Thyroid gland (tissue), 4 donors: ENCODE results near the gene GPHA2. TPM values are rescaled to one million over a fixed set of nuclear protein-coding genes. Genes with fewer than 3 reads are reported as not detected.

Source experiments
- DNase-seq, 2 donors: peaks; one replicate each; pipeline ENCODE4 v3.0.0-alpha.2; 2019
- H3K27ac ChIP-seq, 3 donors: fragments of 200-600 bp; sonication (generic); 1 replicate in 2 of 3; 2 replicates in 1 of 3; pipeline ENCODE4 v1.5.1; 2016 to 2019; ENCODE audit warnings: mild to moderate bottlenecking in 1 of 3, moderate library complexity in 1 of 3
- H3K27me3 ChIP-seq: fragments of 200-600 bp; sonication (generic); one replicate; pipeline ENCODE4 v1.5.1; 2019
- H3K36me3 ChIP-seq, 2 donors: fragments of 200-600 bp; sonication (generic); one replicate each; pipeline ENCODE4 v1.5.1; 2016 to 2019
- H3K4me1 ChIP-seq, 2 donors: fragments of 200-600 bp; sonication (generic); one replicate each; pipeline ENCODE4 v1.5.1; 2017 to 2019
- H3K4me3 ChIP-seq, 3 donors: fragments of 200-600 bp; sonication (generic); replicated peaks in 1 of 3; 1 replicate in 2 of 3; 2 replicates in 1 of 3; pipeline ENCODE4 v1.5.1; 2016; ENCODE audit warnings: mild to moderate bottlenecking in 1 of 3
- H3K9me3 ChIP-seq: fragments of 200-600 bp; sonication (generic); one replicate; pipeline ENCODE4 v1.5.1; 2017
- POLR2A ChIP-seq, 2 donors: fragments of 450-650 bp; IDR thresholded peaks; one replicate each; pipeline ENCODE4 v1.6.1; 2017; ENCODE audit warnings: antibody characterized with exemption in 2 of 2, mild to moderate bottlenecking in 2 of 2, moderate library complexity in 1 of 2
- WGBS, 2 donors: methylation state at CpG; one replicate each; pipeline ENCODE4 v1.1.5; 2017; 5-methylcytosine and 5-hydroxymethylcytosine counted together
- intact Hi-C: fragments of 100-400 bp; cut with DNase I; formaldehyde crosslinking; loops from one replicate; pipeline ENCODE4 v1.15.1; 2023
- total RNA-seq, 4 donors: library from RNA; depleted of rRNA; stranded (reverse); fragments of >200 nt; gene quantifications; one replicate each; pipeline ENCODE4 v1.2.3, GENCODE V29; 2016
- TF ChIP-seq, protein P1 (sequence below), 6 experiments: fragments of 200-600 bp in 3 of 6; fragments of 450-650 bp in 3 of 6; sonication (generic) in 3 of 6; IDR thresholded peaks; one replicate each; pipeline ENCODE4 v1.5.1; 2016 to 2019; ENCODE audit warnings: antibody characterized with exemption in 6 of 6, mild to moderate bottlenecking in 2 of 6, inconsistent platforms in 1 of 6, moderate library complexity in 1 of 6

The GPHA2 gene
- total RNA-seq, 4 donors from 2014 or later: 0.94 TPM; not detected in 3

DNA sequence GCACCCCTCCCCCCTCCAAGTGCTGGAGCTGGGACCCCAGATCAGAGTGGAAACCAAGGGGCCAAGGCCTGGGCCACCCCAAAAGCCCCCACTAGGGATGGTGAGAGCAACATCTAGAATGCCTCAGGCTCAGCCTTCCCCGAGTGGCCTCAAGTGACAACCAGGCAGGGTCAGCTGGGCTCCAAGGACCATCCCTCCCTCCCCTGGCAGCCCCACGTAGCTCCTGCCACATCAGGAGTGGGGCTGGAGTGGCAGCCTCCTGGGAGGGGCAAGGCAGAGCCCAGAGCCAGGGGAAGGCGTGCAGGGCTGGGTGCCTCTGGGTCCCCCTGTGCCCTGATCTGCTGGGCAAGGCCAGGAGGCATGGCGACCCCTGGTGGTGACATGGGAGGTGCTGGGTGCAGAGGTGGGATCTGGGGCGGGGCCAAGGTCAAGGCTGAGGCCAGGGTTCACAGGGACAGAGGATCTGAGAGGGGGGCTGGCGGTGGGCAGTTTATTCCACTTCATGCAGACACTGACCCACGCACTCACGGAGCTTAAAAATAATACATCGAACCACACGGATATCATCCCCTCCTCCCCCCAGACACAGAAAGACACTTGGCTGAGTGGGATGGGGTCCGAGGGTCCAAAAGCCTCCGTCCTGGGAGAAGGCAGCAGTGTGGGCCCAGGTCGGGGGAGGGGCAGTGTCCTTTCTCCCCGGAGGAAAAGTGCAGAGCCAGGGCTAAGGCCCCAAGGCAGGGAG lies 41.5 kb downstream of the GPHA2 start:
- intact Hi-C loops: loop anchor here (2.0 to 10.0 kb wide), 2 partner anchors 47 to 109 kb away; no protein-coding TSS in a partner anchor
- no peak overlapping the region for H3K4me3 ChIP-seq
- peaks cover 9 to 21% of the 10 kb centered on the region in 2 donors for H3K36me3 ChIP-seq
- WGBS, 2 donors: 30 to 36% methylated on average over 9 to 14 of the region's 14 CpGs
- TF ChIP-seq, protein P1, sequence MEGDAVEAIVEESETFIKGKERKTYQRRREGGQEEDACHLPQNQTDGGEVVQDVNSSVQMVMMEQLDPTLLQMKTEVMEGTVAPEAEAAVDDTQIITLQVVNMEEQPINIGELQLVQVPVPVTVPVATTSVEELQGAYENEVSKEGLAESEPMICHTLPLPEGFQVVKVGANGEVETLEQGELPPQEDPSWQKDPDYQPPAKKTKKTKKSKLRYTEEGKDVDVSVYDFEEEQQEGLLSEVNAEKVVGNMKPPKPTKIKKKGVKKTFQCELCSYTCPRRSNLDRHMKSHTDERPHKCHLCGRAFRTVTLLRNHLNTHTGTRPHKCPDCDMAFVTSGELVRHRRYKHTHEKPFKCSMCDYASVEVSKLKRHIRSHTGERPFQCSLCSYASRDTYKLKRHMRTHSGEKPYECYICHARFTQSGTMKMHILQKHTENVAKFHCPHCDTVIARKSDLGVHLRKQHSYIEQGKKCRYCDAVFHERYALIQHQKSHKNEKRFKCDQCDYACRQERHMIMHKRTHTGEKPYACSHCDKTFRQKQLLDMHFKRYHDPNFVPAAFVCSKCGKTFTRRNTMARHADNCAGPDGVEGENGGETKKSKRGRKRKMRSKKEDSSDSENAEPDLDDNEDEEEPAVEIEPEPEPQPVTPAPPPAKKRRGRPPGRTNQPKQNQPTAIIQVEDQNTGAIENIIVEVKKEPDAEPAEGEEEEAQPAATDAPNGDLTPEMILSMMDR (IDR thresholded peaks at IDR 0.05): peak; percentile 61 to 91 (median 87)
- no peak for TF ChIP-seq POLR2A (IDR thresholded peaks at IDR 0.05)
- no peaks in the 10 kb centered on the region for H3K9me3 ChIP-seq
- no peak overlapping the region for H3K27ac ChIP-seq
- H3K4me1 ChIP-seq: peaks cover 0 to 3% of the 10 kb centered on the region in 2 donors
- peak; percentile 89 for DNase-seq
- no peaks in the 10 kb centered on the region for H3K27me3 ChIP-seq

DNA sequence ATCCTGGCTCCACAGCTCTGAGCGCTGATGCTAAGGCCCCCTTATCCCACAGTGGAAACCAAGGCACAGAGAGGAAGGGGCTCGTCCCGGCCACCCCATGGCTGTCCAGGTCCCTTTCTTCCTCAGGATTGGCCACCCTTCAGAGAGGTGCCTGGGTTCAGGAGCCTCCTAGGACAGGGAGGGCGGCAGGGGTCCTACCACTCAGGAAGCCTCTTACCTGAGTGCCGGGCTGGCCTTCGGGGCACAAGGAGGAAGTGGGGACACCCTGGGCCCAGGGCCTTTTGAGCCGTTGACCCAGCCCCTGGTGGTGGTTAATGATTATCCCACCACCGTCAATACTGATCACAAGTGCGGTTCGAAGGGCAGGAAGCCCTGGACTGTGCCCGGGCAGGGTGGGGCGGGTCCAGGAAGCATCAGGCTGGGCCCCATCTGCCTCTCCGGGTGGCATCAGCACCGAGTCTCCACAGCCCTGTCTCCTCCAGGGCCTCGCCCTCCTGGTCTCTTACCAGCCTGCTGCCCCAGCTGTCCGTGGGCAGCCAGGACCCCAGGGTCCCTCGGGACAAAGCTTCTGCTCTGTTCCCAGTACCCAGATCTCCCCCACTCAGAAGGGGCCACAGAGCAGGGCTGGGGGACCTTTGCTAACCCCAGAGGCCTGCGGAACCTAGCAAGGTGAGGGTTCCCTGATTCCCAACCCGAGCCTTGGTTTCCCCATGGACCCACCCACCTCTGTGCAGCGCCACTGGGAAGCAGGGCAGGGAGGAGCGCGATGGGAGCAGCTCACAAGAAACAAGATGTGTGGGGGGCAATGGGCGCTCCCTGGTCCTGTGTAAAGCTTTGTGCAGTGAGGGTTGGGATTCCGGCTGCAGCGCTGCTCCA lies 42.3 kb downstream of the GPHA2 start:
- Histone ChIP-seq H3K4me3 (no peak overlapping the region), H3K9me3 (no peaks in the 10 kb centered on the region), H3K27me3 (no peaks in the 10 kb centered on the region), H3K27ac (no peak overlapping the region), H3K4me1 (peaks cover 0 to 10% of the 10 kb centered on the region in 2 donors), H3K36me3 (peaks cover 8 to 17% of the 10 kb centered on the region in 2 donors)
- DNase-seq: no peak
- WGBS, 2 donors: 76 to 81% methylated on average over 16 to 21 of the region's 25 CpGs
- intact Hi-C loops: loop anchor here (2.0 to 10.0 kb wide), 2 partner anchors 47 to 109 kb away; no protein-coding TSS in a partner anchor
- TF ChIP-seq POLR2A (IDR thresholded peaks at IDR 0.05): no peak
- TF ChIP-seq, protein P1 (IDR thresholded peaks at IDR 0.05): no peak

- intact Hi-C loops: loop anchor here (10.0 kb wide), 1 partner anchor 108 kb away; no protein-coding TSS in a partner anchor
- Histone ChIP-seq H3K27me3 (no peaks in the 10 kb centered on the region), H3K36me3 (peaks cover 2 to 11% of the 10 kb centered on the region in 2 donors), H3K4me1 (peaks cover under 1 to 16% of the 10 kb centered on the region in 2 donors), H3K4me3 (no peak overlapping the region), H3K27ac (no peak overlapping the region), H3K9me3 (no peaks in the 10 kb centered on the region)
- TF ChIP-seq POLR2A (IDR thresholded peaks at IDR 0.05): no peak
- TF ChIP-seq, protein P1 (IDR thresholded peaks at IDR 0.05): no peak
- DNase-seq: no peak
- WGBS, 2 donors: 94% methylated on average over 3 to 7 of the region's 10 CpGs
These were observed 42.9 kb downstream of the GPHA2 start for GRCh38 chr11:64892838-64893193.

DNA sequence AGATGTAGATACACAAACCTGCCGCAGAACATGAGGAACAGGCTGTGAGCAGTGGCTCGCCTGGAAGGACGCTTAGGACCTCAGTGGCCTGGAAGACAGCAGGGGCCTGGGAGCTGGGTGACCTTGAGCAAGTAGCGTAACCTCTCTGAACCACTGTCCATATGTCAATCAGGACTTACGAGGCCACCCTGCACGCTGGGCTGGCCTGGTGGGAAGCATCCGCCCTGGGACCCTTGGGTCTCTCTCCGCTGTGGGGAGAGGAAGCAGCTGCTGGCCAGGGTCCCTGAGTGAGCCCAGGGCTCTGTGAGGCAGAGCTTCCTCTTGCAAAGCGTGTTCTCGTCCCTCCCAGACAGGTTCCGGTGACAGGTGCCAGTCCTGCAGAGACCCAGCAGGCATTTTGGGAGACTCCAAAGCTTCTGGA lies 43.3 kb downstream of the GPHA2 start:
- Histone ChIP-seq H3K9me3 (no peaks in the 10 kb centered on the region), H3K36me3 (peaks cover 0 to 7% of the 10 kb centered on the region in 2 donors), H3K27me3 (no peaks in the 10 kb centered on the region), H3K4me3 (no peak overlapping the region), H3K4me1 (peaks cover 3 to 19% of the 10 kb centered on the region in 2 donors), H3K27ac (no peak overlapping the region)
- no peak for DNase-seq
- intact Hi-C loops: loop anchor here (10.0 kb wide), 1 partner anchor 108 kb away; no protein-coding TSS in a partner anchor
- TF ChIP-seq, protein P1 (IDR thresholded peaks at IDR 0.05): no peak
- TF ChIP-seq POLR2A (IDR thresholded peaks at IDR 0.05): no peak
- 88% methylated on average over 7 to 11 of the region's 11 CpGs for WGBS, 2 donors
